WTC11 (cell line): Measurements from ENCODE around the gene CTBP1.

Source experiments
- TCF7 ChIP-seq: sonication (generic); formaldehyde crosslinking; IDR thresholded peaks from 2 replicates; pipeline ENCODE4 v1.8.0; 2022; ENCODE audit warnings: mild to moderate bottlenecking, low read depth, missing genetic modification reagents, moderate library complexity
- ZNF121 ChIP-seq: sonication (generic); formaldehyde crosslinking; IDR thresholded peaks from 2 replicates; pipeline ENCODE4 v1.8.0; 2023; ENCODE audit warnings: missing genetic modification reagents
- TF ChIP-seq, protein P1 (sequence below): fragments of 200-600 bp; IDR thresholded peaks from 2 replicates; pipeline ENCODE4 v1.8.0; 2022; ENCODE audit warnings: antibody characterized with exemption
- TF ChIP-seq, protein P2 (sequence below): sonication (generic); formaldehyde crosslinking; IDR thresholded peaks from 2 replicates; pipeline ENCODE4 v1.8.1; 2023; ENCODE audit warnings: mild to moderate bottlenecking, moderate library complexity, missing genetic modification reagents

DNA sequence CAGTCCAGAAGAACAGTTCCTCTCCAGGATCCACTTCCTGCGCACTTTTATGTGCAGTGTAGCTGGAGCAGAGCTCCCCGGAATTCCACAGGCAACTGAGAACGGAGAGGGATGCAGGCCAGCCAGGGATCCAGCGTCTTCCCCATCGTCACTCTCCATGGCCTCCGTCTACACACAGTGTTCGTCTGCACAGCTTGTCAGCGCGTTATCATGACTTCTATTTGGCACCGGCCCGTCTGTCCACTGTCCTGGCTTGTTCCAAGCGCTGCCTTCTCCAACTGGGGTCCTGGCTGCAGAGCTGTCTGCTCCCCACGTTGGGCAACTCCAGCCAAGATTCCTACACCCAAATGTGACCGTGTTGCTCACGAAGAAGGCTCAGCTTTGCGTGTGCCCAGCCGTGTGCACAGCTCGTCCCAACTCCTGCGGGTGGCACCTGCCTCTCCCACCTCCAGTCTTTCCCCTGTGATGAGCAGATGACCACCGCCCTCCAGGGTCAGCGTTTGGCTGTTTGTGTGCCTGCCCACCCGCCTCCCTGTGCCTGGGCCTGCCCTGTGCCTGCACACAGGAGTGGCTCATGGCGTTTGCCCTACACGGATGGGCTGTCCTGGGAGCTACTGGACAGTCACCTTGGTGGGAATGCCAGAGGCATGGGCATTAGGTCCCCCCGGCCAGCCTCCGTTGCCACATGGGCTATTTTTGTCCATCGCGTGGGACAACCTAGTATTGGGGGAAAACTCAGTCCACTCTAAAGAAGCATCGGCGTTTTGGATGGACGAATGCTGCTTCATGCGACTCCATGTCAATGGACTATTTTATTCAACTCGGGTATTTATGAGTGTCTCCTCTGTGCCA is 2.2 kb upstream of the CTBP1 start:
- TF ChIP-seq, protein P1, sequence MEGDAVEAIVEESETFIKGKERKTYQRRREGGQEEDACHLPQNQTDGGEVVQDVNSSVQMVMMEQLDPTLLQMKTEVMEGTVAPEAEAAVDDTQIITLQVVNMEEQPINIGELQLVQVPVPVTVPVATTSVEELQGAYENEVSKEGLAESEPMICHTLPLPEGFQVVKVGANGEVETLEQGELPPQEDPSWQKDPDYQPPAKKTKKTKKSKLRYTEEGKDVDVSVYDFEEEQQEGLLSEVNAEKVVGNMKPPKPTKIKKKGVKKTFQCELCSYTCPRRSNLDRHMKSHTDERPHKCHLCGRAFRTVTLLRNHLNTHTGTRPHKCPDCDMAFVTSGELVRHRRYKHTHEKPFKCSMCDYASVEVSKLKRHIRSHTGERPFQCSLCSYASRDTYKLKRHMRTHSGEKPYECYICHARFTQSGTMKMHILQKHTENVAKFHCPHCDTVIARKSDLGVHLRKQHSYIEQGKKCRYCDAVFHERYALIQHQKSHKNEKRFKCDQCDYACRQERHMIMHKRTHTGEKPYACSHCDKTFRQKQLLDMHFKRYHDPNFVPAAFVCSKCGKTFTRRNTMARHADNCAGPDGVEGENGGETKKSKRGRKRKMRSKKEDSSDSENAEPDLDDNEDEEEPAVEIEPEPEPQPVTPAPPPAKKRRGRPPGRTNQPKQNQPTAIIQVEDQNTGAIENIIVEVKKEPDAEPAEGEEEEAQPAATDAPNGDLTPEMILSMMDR, result no peak
- TF ChIP-seq ZNF121 (CRISPR knock-in tag) (no peak), TCF7 (CRISPR knock-in tag) (0 out of 2 replicates have a peak, but pooled peaks have one; percentile 23)
- TF ChIP-seq, protein P2, sequence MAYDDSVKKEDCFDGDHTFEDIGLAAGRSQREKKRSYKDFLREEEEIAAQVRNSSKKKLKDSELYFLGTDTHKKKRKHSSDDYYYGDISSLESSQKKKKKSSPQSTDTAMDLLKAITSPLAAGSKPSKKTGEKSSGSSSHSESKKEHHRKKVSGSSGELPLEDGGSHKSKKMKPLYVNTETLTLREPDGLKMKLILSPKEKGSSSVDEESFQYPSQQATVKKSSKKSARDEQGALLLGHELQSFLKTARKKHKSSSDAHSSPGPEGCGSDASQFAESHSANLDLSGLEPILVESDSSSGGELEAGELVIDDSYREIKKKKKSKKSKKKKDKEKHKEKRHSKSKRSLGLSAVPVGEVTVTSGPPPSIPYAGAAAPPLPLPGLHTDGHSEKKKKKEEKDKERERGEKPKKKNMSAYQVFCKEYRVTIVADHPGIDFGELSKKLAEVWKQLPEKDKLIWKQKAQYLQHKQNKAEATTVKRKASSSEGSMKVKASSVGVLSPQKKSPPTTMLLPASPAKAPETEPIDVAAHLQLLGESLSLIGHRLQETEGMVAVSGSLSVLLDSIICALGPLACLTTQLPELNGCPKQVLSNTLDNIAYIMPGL (CRISPR knock-in tag), result no peak
